Mesendoderm (in vitro differentiated cells): ENCODE results near the gene DEGS2. TPM values are rescaled to one million over a fixed set of nuclear protein-coding genes. Genes with fewer than 3 reads are reported as not detected.
"Not testable (repeated sequence)": the region's sequence is repeated elsewhere in the genome, so short reads cannot be mapped to it uniquely, and the experiment has no call there.

Experiments used
- DNase-seq: peaks from one replicate; pipeline ENCODE4 v3.0.0; 2013
- H2AK5ac ChIP-seq: 2 replicates; pipeline ENCODE4 v1.6.1; 2013; ENCODE audit warnings: low read length, inconsistent platforms
- H2BK120ac ChIP-seq: 2 replicates; pipeline ENCODE4 v1.6.1; 2013; ENCODE audit warnings: low read depth, mild to moderate bottlenecking, low read length, moderate library complexity, mixed read lengths
- H2BK15ac ChIP-seq: replicated peaks from 2 replicates; pipeline ENCODE4 v1.6.1; 2013; ENCODE audit warnings: low read depth, mild to moderate bottlenecking, moderate library complexity
- H2BK5ac ChIP-seq: 2 replicates; pipeline ENCODE4 v1.6.1; 2013; ENCODE audit warnings: low read length, inconsistent platforms
- H3K18ac ChIP-seq: 2 replicates; pipeline ENCODE4 v1.6.1; 2013; ENCODE audit warnings: mild to moderate bottlenecking, low read length, mixed read lengths
- H3K23ac ChIP-seq: one replicate; pipeline ENCODE4 v1.6.1; 2013; ENCODE audit warnings: low read length
- H3K27ac ChIP-seq: 2 replicates; pipeline ENCODE4 v1.5.1; 2013; ENCODE audit warnings: low read depth, mild to moderate bottlenecking, inconsistent platforms, low read length, moderate library complexity
- H3K27me3 ChIP-seq: 2 replicates; pipeline ENCODE4 v1.6.1; 2013; ENCODE audit warnings: low read length, control low read depth, mild to moderate bottlenecking, inconsistent platforms; ENCODE audit not compliant: insufficient read depth, poor library complexity
- H3K36me3 ChIP-seq: 2 replicates; pipeline ENCODE4 v1.6.1; 2013; ENCODE audit warnings: low read length, inconsistent platforms; ENCODE audit not compliant: control insufficient read depth, insufficient read depth
- H3K4ac ChIP-seq: one replicate; pipeline ENCODE4 v1.6.1; 2013; ENCODE audit warnings: low read depth, mild to moderate bottlenecking, low read length, moderate library complexity
- H3K4me1 ChIP-seq: 2 replicates; pipeline ENCODE4 v1.6.1; 2013; ENCODE audit warnings: low read depth, low read length, inconsistent platforms; ENCODE audit not compliant: control insufficient read depth
- H3K4me2 ChIP-seq: 2 replicates; pipeline ENCODE4 v1.6.1; 2013; ENCODE audit warnings: low read length
- H3K4me3 ChIP-seq: 2 replicates; pipeline ENCODE4 v1.5.1; 2013; ENCODE audit warnings: mild to moderate bottlenecking, low read length
- H3K56ac ChIP-seq: one replicate; pipeline ENCODE4 v1.6.1; 2013; ENCODE audit warnings: low read length
- H3K79me1 ChIP-seq: 2 replicates; pipeline ENCODE4 v1.6.1; 2013; ENCODE audit warnings: low read length, inconsistent platforms
- H3K79me2 ChIP-seq: 2 replicates; pipeline ENCODE4 v1.6.1; 2013; ENCODE audit warnings: mild to moderate bottlenecking, low read length; ENCODE audit not compliant: control insufficient read depth, insufficient read depth
- H3K9ac ChIP-seq: 2 replicates; pipeline ENCODE4 v1.6.1; 2013; ENCODE audit warnings: low read length, inconsistent platforms
- H4K5ac ChIP-seq: one replicate; pipeline ENCODE4 v1.6.1; 2013; ENCODE audit warnings: low read length
- H4K8ac ChIP-seq: one replicate; pipeline ENCODE4 v1.6.1; 2013; ENCODE audit warnings: low read depth, mild to moderate bottlenecking, control low read depth, low read length, moderate library complexity
- WGBS: extraction: QIAGEN DNeasy Blood & Tissue Kit; methylation state at CpG from one replicate; pipeline ENCODE4 v1.1.7; 2013; ENCODE audit warnings: low lambda C conversion rate, missing lambda C conversion rate; ENCODE audit not compliant: insufficient coverage; ENCODE audit errors: extremely low coverage; 5-methylcytosine and 5-hydroxymethylcytosine counted together
- polyA plus RNA-seq, 2 experiments: library from polyadenylated mRNA; stranded (reverse); fragments of 200-250 nt; gene quantifications; one replicate each; pipeline ENCODE4 v1.2.3, GENCODE V29; 2013

The DEGS2 gene
- 0.03 TPM for polyA plus RNA-seq (2013, experiment 1 of 2)
- polyA plus RNA-seq (2013, experiment 2 of 2), result 0.03 TPM

- Histone ChIP-seq H3K36me3 (no peaks in the 10 kb centered on the region), H3K23ac (no peak within 1 kb of the TSS), H3K79me1 (no peaks in the 10 kb centered on the region), H3K27me3 (peaks cover 17% of the 10 kb centered on the region), H2BK15ac (no peak within 1 kb of the TSS), H4K5ac (no peak within 1 kb of the TSS), H3K4me3 (no peak within 1 kb of the TSS), H2AK5ac (no peak within 1 kb of the TSS), H3K18ac (no peak within 1 kb of the TSS), H2BK120ac (no peak within 1 kb of the TSS), H3K4me2 (no peak within 1 kb of the TSS), H3K27ac (no peak within 1 kb of the TSS), H3K9ac (no peak within 1 kb of the TSS), H3K79me2 (no peaks in the 10 kb centered on the region), H3K4ac (no peak within 1 kb of the TSS), H2BK5ac (no peak within 1 kb of the TSS), H3K56ac (no peak within 1 kb of the TSS), H4K8ac (no peak within 1 kb of the TSS), H3K4me1 (no peaks in the 10 kb centered on the region)
- no CpG with 5 or more reads among the region's 94 CpGs for WGBS
- DNase-seq, result peak; percentile 43
These were observed at the start of gene DEGS2 for GRCh38 chr14:100159094-100159864. Gene DEGS2, minus strand, starts transcription at chr14:100159645. Its CDS starts 58 bp downstream, at chr14:100159587.

GRCh38 chr14:100208136-100208535 lies 48.7 kb upstream of the DEGS2 start:
- not testable (repeated sequence) for H4K8ac ChIP-seq, H3K9ac ChIP-seq, H3K56ac ChIP-seq, H2AK5ac ChIP-seq, H3K27ac ChIP-seq, H3K79me1 ChIP-seq, H2BK120ac ChIP-seq, H3K27me3 ChIP-seq, H2BK15ac ChIP-seq, H3K4me1 ChIP-seq, H3K18ac ChIP-seq, H3K4me2 ChIP-seq, H3K4me3 ChIP-seq, H2BK5ac ChIP-seq, DNase-seq, H3K79me2 ChIP-seq, H3K36me3 ChIP-seq, H4K5ac ChIP-seq, H3K4ac ChIP-seq, H3K23ac ChIP-seq
- WGBS, result no CpG with 5 or more reads among the region's 33 CpGs

GRCh38 chr14:100207588-100207987 lies 48.1 kb upstream of the DEGS2 start:
- H3K4ac ChIP-seq, H3K4me1 ChIP-seq, H3K9ac ChIP-seq, H3K79me2 ChIP-seq, H4K8ac ChIP-seq, H2BK5ac ChIP-seq, H3K18ac ChIP-seq, H2BK120ac ChIP-seq, H3K27me3 ChIP-seq, H4K5ac ChIP-seq, H3K36me3 ChIP-seq, H3K4me2 ChIP-seq, DNase-seq, H2AK5ac ChIP-seq, H2BK15ac ChIP-seq, H3K56ac ChIP-seq, H3K27ac ChIP-seq, H3K79me1 ChIP-seq, H3K23ac ChIP-seq, H3K4me3 ChIP-seq: not testable (repeated sequence)
- WGBS, result no CpG with 5 or more reads among the region's 10 CpGs

- not testable (repeated sequence) for H3K4me1 ChIP-seq, H2AK5ac ChIP-seq, H3K27ac ChIP-seq, H3K27me3 ChIP-seq, H3K79me2 ChIP-seq, H3K79me1 ChIP-seq, H3K4me2 ChIP-seq, H4K5ac ChIP-seq, H3K23ac ChIP-seq, H3K56ac ChIP-seq, DNase-seq, H3K4ac ChIP-seq, H2BK5ac ChIP-seq, H4K8ac ChIP-seq, H3K9ac ChIP-seq, H2BK15ac ChIP-seq, H3K36me3 ChIP-seq, H3K4me3 ChIP-seq, H3K18ac ChIP-seq, H2BK120ac ChIP-seq
- WGBS, result no CpG with 5 or more reads among the region's 7 CpGs
These were observed 45.4 kb upstream of the DEGS2 start for GRCh38 chr14:100204835-100205167.

- Histone ChIP-seq H2BK5ac (no peak overlapping the region), H3K18ac (no peak overlapping the region), H2BK15ac (no peak overlapping the region), H3K79me1 (no peaks in the 10 kb centered on the region), H2BK120ac (no peak overlapping the region), H3K4me2 (no peak overlapping the region), H2AK5ac (no peak overlapping the region), H3K9ac (no peak overlapping the region), H3K23ac (no peak overlapping the region), H3K4ac (no peak overlapping the region), H3K27ac (no peak overlapping the region), H3K4me3 (no peak overlapping the region), H4K8ac (no peak overlapping the region), H3K56ac (no peak overlapping the region), H3K27me3 (no peaks in the 10 kb centered on the region), H3K36me3 (no peaks in the 10 kb centered on the region), H3K4me1 (no peaks in the 10 kb centered on the region), H3K79me2 (no peaks in the 10 kb centered on the region), H4K5ac (no peak overlapping the region)
- no CpG with 5 or more reads among the region's 4 CpGs for WGBS
- no peak for DNase-seq
These were observed 44.8 kb upstream of the DEGS2 start for GRCh38 chr14:100203962-100204834.
